ENCODE results near the gene ELOVL7. TPM values are rescaled to one million over a fixed set of nuclear protein-coding genes. Genes with fewer than 3 reads are reported as not detected.

Gene ELOVL7
- total and polyA plus RNA-seq, 2 of the 4 experiments (the other 2 are of a cell fraction): 0.18 TPM; not detected in 1

GRCh38 chr5:60893521-60893920 is 49.5 kb upstream of the ELOVL7 start:
- H3K79me1 ChIP-seq (ENCODE audit: low read depth in 1 of 2, low read length in 2 of 2): no peaks in the 10 kb centered on the region
- POLR2A ChIA-PET (ENCODE audit: unreplicated experiment): no interaction called here
- no peaks in the 10 kb centered on the region for H3K27me3 ChIP-seq (ENCODE audit: control insufficient read depth, insufficient read depth, low read length)
- H2BK15ac ChIP-seq (ENCODE audit: low read depth, low read length): no peak overlapping the region
- H4K5ac ChIP-seq (ENCODE audit: low read depth, low read length): no peak overlapping the region
- no peak overlapping the region for H3K4me3 ChIP-seq (ENCODE audit: insufficient read depth, low read depth, low read length)
- DNase-seq: no peak
- no peaks in the 10 kb centered on the region for H4K20me1 ChIP-seq (ENCODE audit: insufficient read depth, low read length)
- dilution Hi-C loops (cut with HindIII; ENCODE audit: low sequenced_read_pairs, unreplicated experiment): no loop called here
- intact Hi-C loops (cut with micrococcal nuclease): no loop called here
- H2AK9ac ChIP-seq (replicated peaks; ENCODE audit: low read depth, low read length, poor library complexity): no peak overlapping the region
- H3K36me3 ChIP-seq (ENCODE audit: control insufficient read depth, insufficient read depth, low read length): 0 out of 2 replicates have a peak, but pooled peaks cover 3% of the 10 kb centered on the region
- H3K14ac ChIP-seq (replicated peaks; ENCODE audit: low read depth, low read length): no peak overlapping the region
- no peak overlapping the region for H3K4me2 ChIP-seq (ENCODE audit: low read depth, low read length)
- no peaks in the 10 kb centered on the region for H3K4me1 ChIP-seq (ENCODE audit: control insufficient read depth, insufficient read depth, low read length)
- TF ChIP-seq NFE2L2 (IDR thresholded peaks at IDR 0.05; ENCODE audit: low read depth, low read length) (no peak), MAFK (IDR thresholded peaks at IDR 0.05; ENCODE audit: low read depth, low read length) (no peak), USF2 (IDR thresholded peaks at IDR 0.05; ENCODE audit: low read depth, low read length) (no peak), MXI1 (IDR thresholded peaks at IDR 0.05; ENCODE audit: borderline replicate concordance, low read depth, low read length) (no peak), RFX5 (IDR thresholded peaks at IDR 0.05; ENCODE audit: low read depth, low read length) (no peak), RCOR1 (IDR thresholded peaks at IDR 0.05; ENCODE audit: insufficient replicate concordance, low read length) (no peak), POLR2A (IDR thresholded peaks at IDR 0.05; ENCODE audit: low read depth, low read length) (no peak), CTCF (conservative IDR thresholded peaks at IDR 0.05; ENCODE audit: low read depth, low read length) (no peak), CHD1 (IDR thresholded peaks at IDR 0.05; ENCODE audit: low read depth, low read length) (no peak), RAD21 (IDR thresholded peaks at IDR 0.05; ENCODE audit: low read length) (no peak)
- no peak overlapping the region for H3K9ac ChIP-seq (ENCODE audit: low read depth, low read length)
- H2BK20ac ChIP-seq (ENCODE audit: low read depth, low read length): no peak overlapping the region
- H3K27ac ChIP-seq (ENCODE audit: insufficient read depth, low read length): no peak overlapping the region
- H2AK5ac ChIP-seq (ENCODE audit: low read depth, low read length): no peak overlapping the region
- no peak overlapping the region for H2AFZ ChIP-seq (replicated peaks; ENCODE audit: low read length, poor library complexity)
- H3K9me3 ChIP-seq (ENCODE audit: control insufficient read depth, insufficient read depth, low read length): no peaks in the 10 kb centered on the region
- H3K23ac ChIP-seq (ENCODE audit: low read depth, low read length): no peak overlapping the region
- 97% methylated on average over 4 of the region's 13 CpGs; no CpG with 5 or more reads in 1 of the 2 experiments for WGBS, 2 experiments (ENCODE audit: extremely low coverage in 2 of 2, insufficient read length in 1 of 2)
- CTCF ChIA-PET: interaction anchor here (1.0 kb wide), 1 partner anchor 9 kb away, joined by 3 read pairs; no protein-coding TSS in a partner anchor
- no peak overlapping the region for H3K4ac ChIP-seq (ENCODE audit: low read depth, low read length)
- in situ Hi-C loops (cut with MboI; ENCODE audit: low sequenced_read_pairs): no loop called here
- no peak for ATAC-seq (ENCODE audit: low read depth)
- no TSS peak for BruUV-seq (replicated peaks)
- no peak overlapping the region for H2BK5ac ChIP-seq (ENCODE audit: low read depth, low read length, poor library complexity, severe bottlenecking)
- H2BK120ac ChIP-seq (ENCODE audit: low read depth, low read length): no peak overlapping the region
- no peak overlapping the region for H3K18ac ChIP-seq (ENCODE audit: low read depth, low read length)
- no peak overlapping the region for H3K56ac ChIP-seq (ENCODE audit: extremely low read depth, insufficient read depth, low read length)
- H4K8ac ChIP-seq (ENCODE audit: low read depth in 2 of 2, low read length in 2 of 2): no peak overlapping the region
- H3K9me1 ChIP-seq (ENCODE audit: insufficient read depth, low read length): no peaks in the 10 kb centered on the region
- H4K91ac ChIP-seq (ENCODE audit: insufficient read depth, low read depth, low read length): no peak overlapping the region

All from IMR-90 (cell line).